ENCODE results near the gene C1QTNF1. TPM values are rescaled to one million over a fixed set of nuclear protein-coding genes. Genes with fewer than 3 reads are reported as not detected.

The C1QTNF1 gene
- total RNA-seq, 2 experiments from 2014 or later: not detected

- no peaks in the 10 kb centered on the region for H4K20me1 ChIP-seq (ENCODE audit: insufficient read depth, low read length)
These were observed 1.4 kb upstream of the C1QTNF1 start for GRCh38 chr17:79022507-79022991.

GRCh38 chr17:79023180-79023705 is 726 bp upstream of the C1QTNF1 start:
- Histone ChIP-seq H3K4me3 (ENCODE audit: low read depth, low read length, poor library complexity, severe bottlenecking) (no peak overlapping the region), H3K4me2 (ENCODE audit: low read length) (no peak overlapping the region), H3K4me1 (ENCODE audit: insufficient read depth, low read length, poor library complexity, severe bottlenecking) (no peaks in the 10 kb centered on the region), H3K9me3 (ENCODE audit: low read length) (no peaks in the 10 kb centered on the region), H2AFZ (ENCODE audit: low read length) (no peak overlapping the region), H4K20me1 (ENCODE audit: insufficient read depth, low read length) (no peaks in the 10 kb centered on the region), H3K79me2 (ENCODE audit: insufficient read depth, low read depth, low read length) (no peaks in the 10 kb centered on the region), H3K36me3 (ENCODE audit: insufficient read depth, low read length) (no peaks in the 10 kb centered on the region), H3K27ac (ENCODE audit: low read depth, low read length, poor library complexity, severe bottlenecking) (no peak overlapping the region), H3K9me2 (ENCODE audit: insufficient read depth, low read length) (no peaks in the 10 kb centered on the region)
- CTCF ChIA-PET (ENCODE audit: unreplicated experiment): no interaction called here
- intact Hi-C loops (cut with micrococcal nuclease; ENCODE audit: unreplicated experiment): no loop called here
- BruUV-seq (replicated peaks): no TSS peak
- POLR2A ChIA-PET: no interaction called here
- no peak for TF ChIP-seq CTCF (conservative IDR thresholded peaks at IDR 0.05; ENCODE audit: low read length)
- no peak for TF ChIP-seq EZH2phosphoT487 (IDR thresholded peaks at IDR 0.05; ENCODE audit: borderline replicate concordance, low read depth, low read length)
- DNase-seq (ENCODE audit: low spot score): no peak

More at GRCh38 chr17:79022507-79022991, 1.4 kb upstream of the C1QTNF1 start:
- Histone ChIP-seq H3K9me2 (ENCODE audit: insufficient read depth, low read length) (no peaks in the 10 kb centered on the region), H3K36me3 (ENCODE audit: insufficient read depth, low read length) (no peaks in the 10 kb centered on the region), H3K4me1 (ENCODE audit: insufficient read depth, low read length, poor library complexity, severe bottlenecking) (no peaks in the 10 kb centered on the region), H3K4me3 (ENCODE audit: low read depth, low read length, poor library complexity, severe bottlenecking) (no peak overlapping the region), H2AFZ (ENCODE audit: low read length) (no peak overlapping the region), H3K79me2 (ENCODE audit: insufficient read depth, low read depth, low read length) (no peaks in the 10 kb centered on the region), H3K4me2 (ENCODE audit: low read length) (no peak overlapping the region), H3K9me3 (ENCODE audit: low read length) (no peaks in the 10 kb centered on the region), H3K27ac (ENCODE audit: low read depth, low read length, poor library complexity, severe bottlenecking) (no peak overlapping the region)
- TF ChIP-seq EZH2phosphoT487 (IDR thresholded peaks at IDR 0.05; ENCODE audit: borderline replicate concordance, low read depth, low read length) (no peak), CTCF (conservative IDR thresholded peaks at IDR 0.05; ENCODE audit: low read length) (no peak)
- no peak for DNase-seq (ENCODE audit: low spot score)
- ChIA-PET CTCF (ENCODE audit: unreplicated experiment) (interaction anchor here (0.5 kb wide), 1 partner anchor 151 kb away, joined by 13 read pairs; no protein-coding TSS in a partner anchor), POLR2A (no interaction called here)
- intact Hi-C loops (cut with micrococcal nuclease; ENCODE audit: unreplicated experiment): no loop called here
- no TSS peak for BruUV-seq (replicated peaks)

- H3K4me2 ChIP-seq (ENCODE audit: low read length): no peak overlapping the region
- intact Hi-C loops (cut with micrococcal nuclease; ENCODE audit: unreplicated experiment): no loop called here
- no peaks in the 10 kb centered on the region for H3K9me2 ChIP-seq (ENCODE audit: insufficient read depth, low read length)
- no peaks in the 10 kb centered on the region for H3K36me3 ChIP-seq (ENCODE audit: insufficient read depth, low read length)
- CTCF ChIA-PET (ENCODE audit: unreplicated experiment): no interaction called here
- no peaks in the 10 kb centered on the region for H4K20me1 ChIP-seq (ENCODE audit: insufficient read depth, low read length)
- POLR2A ChIA-PET: no interaction called here
- no peak overlapping the region for H2AFZ ChIP-seq (ENCODE audit: low read length)
- BruUV-seq (replicated peaks): no TSS peak
- no peaks in the 10 kb centered on the region for H3K79me2 ChIP-seq (ENCODE audit: insufficient read depth, low read depth, low read length)
- H3K9me3 ChIP-seq (ENCODE audit: low read length): no peaks in the 10 kb centered on the region
- no peak overlapping the region for H3K27ac ChIP-seq (ENCODE audit: low read depth, low read length, poor library complexity, severe bottlenecking)
- DNase-seq (ENCODE audit: low spot score): no peak
- no peak overlapping the region for H3K4me3 ChIP-seq (ENCODE audit: low read depth, low read length, poor library complexity, severe bottlenecking)
- TF ChIP-seq CTCF (conservative IDR thresholded peaks at IDR 0.05; ENCODE audit: low read length) (no peak), EZH2phosphoT487 (IDR thresholded peaks at IDR 0.05; ENCODE audit: borderline replicate concordance, low read depth, low read length) (no peak)
- no peaks in the 10 kb centered on the region for H3K4me1 ChIP-seq (ENCODE audit: insufficient read depth, low read length, poor library complexity, severe bottlenecking)
These were observed 1.1 kb downstream of the C1QTNF1 start for GRCh38 chr17:79024901-79025737.
